AG04449 (cell line): Measurements from ENCODE around the gene LGALS7B.
"Not testable (repeated sequence)": the region's sequence is repeated elsewhere in the genome, so short reads cannot be mapped to it uniquely, and the experiment has no call there.

ENCODE experiments used
- CTCF ChIA-PET: fragments of 350-600 bp; formaldehyde crosslinking; extraction: SDS; loops from one replicate; lab custom pipeline; 2021; ENCODE audit warnings: antibody characterized with exemption; lab: Yijun Ruan, JAX
- POLR2A ChIA-PET: fragments of 400-600, 350-600 bp; formaldehyde crosslinking; extraction: SDS; loops from one replicate; lab custom pipeline; 2020; ENCODE audit warnings: antibody characterized with exemption, inconsistent platforms; lab: Yijun Ruan, JAX
- DNase-seq: peaks from one replicate; pipeline ENCODE4 v3.0.0-alpha.2; 2010; ENCODE audit warnings: low read depth, low spot score
- H3K4me3 ChIP-seq: 2 replicates; pipeline ENCODE4 v1.5.1; 2011; ENCODE audit warnings: low read depth, mild to moderate bottlenecking, control low read depth, low read length
- TF ChIP-seq, protein P1 (sequence below): IDR thresholded peaks from one replicate; pipeline ENCODE4 v1.5.1; 2011; ENCODE audit warnings: mild to moderate bottlenecking, moderate library complexity, low read length, control low read depth, inconsistent platforms; ENCODE audit not compliant: insufficient read depth; ENCODE audit errors: missing control alignments

LGALS7B gene

DNA sequence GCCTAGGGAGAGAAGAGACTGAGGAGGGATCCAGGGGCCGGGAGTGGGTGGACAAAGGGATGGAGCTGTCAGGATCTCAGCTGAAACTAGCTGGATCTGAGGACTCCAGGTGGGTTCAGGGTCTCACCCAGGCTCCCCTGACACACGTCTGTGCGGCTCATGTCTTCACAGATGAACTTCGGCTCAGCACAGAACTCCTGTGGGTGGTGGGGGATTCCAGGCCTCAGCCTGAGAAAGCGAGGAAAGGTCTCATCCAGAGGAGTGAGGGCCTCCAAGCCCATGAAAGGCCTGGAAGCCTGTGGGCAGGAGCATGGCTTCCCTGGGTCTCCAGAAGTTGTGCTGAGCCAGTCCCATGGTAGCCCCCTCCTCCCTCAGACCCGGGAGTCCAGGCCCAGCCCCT, 46.1 kb upstream of the LGALS7B start:
- DNase-seq: no peak
- TF ChIP-seq, protein P1, sequence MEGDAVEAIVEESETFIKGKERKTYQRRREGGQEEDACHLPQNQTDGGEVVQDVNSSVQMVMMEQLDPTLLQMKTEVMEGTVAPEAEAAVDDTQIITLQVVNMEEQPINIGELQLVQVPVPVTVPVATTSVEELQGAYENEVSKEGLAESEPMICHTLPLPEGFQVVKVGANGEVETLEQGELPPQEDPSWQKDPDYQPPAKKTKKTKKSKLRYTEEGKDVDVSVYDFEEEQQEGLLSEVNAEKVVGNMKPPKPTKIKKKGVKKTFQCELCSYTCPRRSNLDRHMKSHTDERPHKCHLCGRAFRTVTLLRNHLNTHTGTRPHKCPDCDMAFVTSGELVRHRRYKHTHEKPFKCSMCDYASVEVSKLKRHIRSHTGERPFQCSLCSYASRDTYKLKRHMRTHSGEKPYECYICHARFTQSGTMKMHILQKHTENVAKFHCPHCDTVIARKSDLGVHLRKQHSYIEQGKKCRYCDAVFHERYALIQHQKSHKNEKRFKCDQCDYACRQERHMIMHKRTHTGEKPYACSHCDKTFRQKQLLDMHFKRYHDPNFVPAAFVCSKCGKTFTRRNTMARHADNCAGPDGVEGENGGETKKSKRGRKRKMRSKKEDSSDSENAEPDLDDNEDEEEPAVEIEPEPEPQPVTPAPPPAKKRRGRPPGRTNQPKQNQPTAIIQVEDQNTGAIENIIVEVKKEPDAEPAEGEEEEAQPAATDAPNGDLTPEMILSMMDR: no peak
- POLR2A ChIA-PET: no interaction called here
- no peak overlapping the region for H3K4me3 ChIP-seq
- CTCF ChIA-PET: interaction anchor here (2.8 kb wide), 1 partner anchor 27 kb away, joined by 8 read pairs; no protein-coding TSS in a partner anchor

DNA sequence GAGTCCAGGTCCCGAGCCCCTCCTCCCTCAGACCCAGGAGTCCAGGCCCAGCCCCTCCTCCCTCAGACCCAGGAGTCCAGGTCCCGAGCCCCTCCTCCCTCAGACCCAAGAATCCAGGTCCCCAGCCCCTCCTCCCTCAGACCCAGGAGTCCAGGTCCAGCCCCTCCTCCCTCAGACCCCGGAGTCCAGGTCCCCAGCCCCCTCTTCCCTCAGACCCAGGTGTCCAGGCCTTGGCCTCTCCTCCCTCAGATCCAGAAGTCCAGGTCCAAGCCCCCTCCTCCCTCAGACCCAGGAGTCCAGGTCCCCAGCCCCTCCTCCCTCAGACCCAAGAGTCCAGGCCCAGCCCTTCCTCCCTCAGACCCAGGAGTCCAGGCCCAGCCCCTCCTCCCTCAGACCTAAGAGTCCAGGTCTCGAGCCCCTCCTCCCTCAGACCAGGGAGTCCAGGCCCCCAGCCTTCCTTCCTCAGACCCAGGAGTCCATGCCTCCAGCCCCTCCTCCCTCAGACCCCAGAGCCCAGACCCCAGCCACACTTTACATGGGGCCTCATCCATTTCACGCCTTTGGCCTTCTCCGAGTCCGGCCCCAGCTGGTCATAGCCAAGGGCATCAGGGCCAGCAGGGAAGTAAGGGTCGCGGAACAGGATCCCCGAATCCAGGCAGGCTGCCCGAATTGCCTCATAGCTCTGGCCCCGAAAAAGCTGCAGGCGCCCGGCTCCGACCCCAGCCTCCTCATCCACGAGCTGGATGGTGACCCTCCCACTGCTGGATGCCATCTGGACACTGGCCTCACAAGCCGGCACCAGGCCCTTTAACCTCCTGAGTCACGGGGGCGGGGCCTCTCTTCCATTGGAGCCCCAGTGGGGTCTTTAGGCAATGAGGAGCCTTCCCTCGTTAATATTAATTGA, 45.4 kb upstream of the LGALS7B start:
- CTCF ChIA-PET: interaction anchor here (0.9 to 1.3 kb wide), 2 partner anchors 26 to 143 kb away, joined by 3 to 4 read pairs; no protein-coding TSS in a partner anchor

DNA sequence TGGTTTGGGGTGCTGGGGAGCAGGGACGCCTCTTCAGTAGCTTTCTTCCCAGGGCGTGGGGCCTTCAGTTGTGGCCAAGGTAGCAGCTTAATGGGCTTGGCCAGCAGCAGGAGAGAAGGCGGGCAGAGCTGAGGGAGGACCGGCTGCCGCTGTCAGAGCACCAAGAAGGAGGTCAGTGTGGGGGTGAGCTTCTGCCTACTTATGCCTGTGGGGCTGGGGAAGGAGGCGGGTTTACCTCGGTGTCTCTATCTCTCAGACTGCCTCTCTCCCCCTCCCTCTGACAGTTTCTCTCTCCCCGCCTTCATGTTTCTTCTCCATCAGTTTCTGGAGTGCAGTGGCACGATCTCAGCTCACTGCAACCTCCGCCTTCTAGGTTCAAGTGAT, 44.7 kb upstream of the LGALS7B start, which contains the start of gene CAPN12:
Gene CAPN12 (minus strand): TSS at position 177 of the 384 bp plus-strand sequence. CDS start 309 bp downstream, outside the sequence.
- no peak within 1 kb of the TSS for H3K4me3 ChIP-seq
- no peak for DNase-seq
- CTCF ChIA-PET: interaction anchor here (0.9 to 1.3 kb wide), 2 partner anchors 26 to 142 kb away, joined by 3 to 4 read pairs; no protein-coding TSS in a partner anchor
- TF ChIP-seq, protein P1: no peak
- POLR2A ChIA-PET: no interaction called here

More for the DNA sequence above, 45.4 kb upstream of the LGALS7B start:
- no peak overlapping the region for H3K4me3 ChIP-seq
- no peak for DNase-seq
- TF ChIP-seq, protein P1: no peak
- POLR2A ChIA-PET: no interaction called here

DNA sequence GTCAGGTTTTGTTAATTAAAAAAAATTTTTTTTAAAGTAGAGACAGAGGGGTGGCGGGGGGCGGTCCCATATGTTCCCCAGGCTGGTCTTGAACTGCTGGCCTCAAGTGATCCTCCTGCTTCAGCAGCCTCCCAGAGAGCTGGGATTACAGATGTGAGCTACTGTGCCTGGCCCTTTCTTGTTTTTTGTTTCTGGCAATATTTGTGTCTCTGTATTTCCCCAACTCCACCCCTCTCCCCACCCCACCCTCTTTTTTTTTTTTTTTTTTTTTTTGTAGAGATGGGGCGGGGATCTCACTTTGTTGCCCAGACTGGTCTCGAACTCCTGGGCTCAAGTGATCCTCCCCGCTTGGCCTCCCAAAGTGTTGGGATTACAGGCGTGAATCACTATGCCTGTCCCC, 44.1 kb upstream of the LGALS7B start:
- TF ChIP-seq, protein P1: no peak
- no peak for DNase-seq
- no peak overlapping the region for H3K4me3 ChIP-seq
- ChIA-PET CTCF (interaction anchor here (1.3 kb wide), 1 partner anchor 25 kb away, joined by 4 read pairs; no protein-coding TSS in a partner anchor), POLR2A (no interaction called here)

DNA sequence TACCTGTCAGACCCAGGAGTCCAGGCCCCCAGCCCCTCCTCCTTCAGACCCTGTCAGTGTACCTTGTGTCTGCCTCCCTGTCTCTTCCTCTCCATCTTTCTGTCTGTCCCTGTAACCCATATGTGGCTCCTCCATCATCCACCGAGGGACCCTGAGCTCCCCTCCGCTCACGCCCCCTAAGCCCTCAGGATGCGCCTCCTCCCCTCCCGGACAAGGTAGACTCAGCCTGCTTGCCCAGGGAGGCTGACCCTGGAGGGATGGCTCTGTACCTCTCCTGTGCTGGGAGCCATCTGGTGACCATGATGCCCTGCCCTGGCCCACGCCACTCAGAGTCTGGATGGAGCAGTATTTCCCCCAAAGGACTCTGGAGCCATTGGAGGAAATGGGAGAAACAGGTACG, 43.7 kb upstream of the LGALS7B start:
- CTCF ChIA-PET: no interaction called here
- POLR2A ChIA-PET: no interaction called here
- DNase-seq: no peak
- no peak overlapping the region for H3K4me3 ChIP-seq
- TF ChIP-seq, protein P1: no peak

DNA sequence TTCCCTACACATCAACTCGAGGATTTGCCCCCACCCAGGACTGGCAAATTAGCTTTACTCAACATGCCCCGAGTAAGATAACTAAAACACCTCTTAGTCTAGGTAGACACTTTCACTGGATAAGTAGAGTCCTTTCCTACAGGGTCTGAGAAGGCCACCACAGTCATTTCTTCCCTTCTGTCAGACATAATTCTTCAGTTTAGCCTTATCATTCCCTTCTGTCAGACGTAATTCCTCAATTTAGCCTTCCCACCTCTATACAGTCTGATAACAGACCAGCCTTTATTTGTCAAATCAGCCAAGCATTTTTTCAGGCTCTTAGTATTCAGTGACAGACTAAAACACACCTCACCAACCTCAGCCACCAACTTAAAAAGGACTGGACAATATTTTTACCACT, 35.2 kb upstream of the LGALS7B start:
- H3K4me3 ChIP-seq, POLR2A ChIA-PET, CTCF ChIA-PET, DNase-seq: not testable (repeated sequence)

DNA sequence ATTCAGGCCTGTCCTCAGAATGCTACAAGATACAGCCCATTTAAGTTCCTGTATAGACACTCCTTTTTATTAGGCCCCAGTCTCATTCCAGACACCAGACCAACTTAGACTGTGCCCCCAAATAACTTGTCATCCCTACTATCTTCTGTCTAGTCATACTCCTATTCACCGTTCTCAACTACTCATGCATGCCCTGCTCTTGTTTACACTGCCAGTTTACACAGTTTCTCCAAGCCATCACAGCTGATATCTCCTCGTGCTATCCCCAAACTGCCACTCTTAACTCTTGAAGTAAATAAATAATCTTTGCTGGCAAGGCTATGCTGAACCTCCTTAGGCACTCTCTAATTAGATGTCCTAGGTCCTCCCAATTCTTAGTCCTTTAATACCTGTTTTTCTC, 34.8 kb upstream of the LGALS7B start:
- POLR2A ChIA-PET, DNase-seq, H3K4me3 ChIP-seq: not testable (repeated sequence)
- CTCF ChIA-PET: interaction anchor here (1.2 kb wide), 1 partner anchor 133 kb away, joined by 3 read pairs; no protein-coding TSS in a partner anchor
